Measurements from ENCODE around the gene ERI3.
A peak's percentile ranks its signal among the peaks of the same experiment; 100 is the strongest.

ERI3 gene

DNA sequence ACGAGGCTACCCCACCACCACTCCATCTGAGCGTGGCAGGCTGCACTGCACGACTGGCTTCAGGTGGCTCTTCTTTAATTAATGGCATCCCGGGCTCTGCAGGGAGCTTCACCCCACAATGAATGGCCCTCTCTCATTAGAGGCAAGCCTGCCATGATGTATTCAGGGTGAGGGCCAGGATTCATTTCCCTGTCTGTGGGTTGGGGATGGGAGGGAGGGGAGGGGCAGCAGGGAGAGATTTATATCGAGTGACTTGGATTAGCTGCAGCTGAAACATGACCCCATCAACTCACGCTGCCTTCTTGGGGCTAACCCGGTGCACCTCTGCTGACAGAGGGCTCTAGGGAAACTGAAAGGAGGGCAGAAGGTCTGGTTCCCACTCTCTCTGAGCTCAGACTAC lies 54.2 kb downstream of the ERI3 start:
- TF ChIP-seq CTCF (IDR thresholded peaks at IDR 0.05; ENCODE audit: insufficient read depth, low read length, missing control alignments), result no peak
- ChIA-PET CTCF (interaction anchor here (0.5 to 11.3 kb wide), 6 partner anchors 11 to 83 kb away, joined by 3 to 101 read pairs (median 7); no protein-coding TSS in a partner anchor), POLR2A (no interaction called here)
- DNase-seq (ENCODE audit: low read depth, low spot score), result no peak
- no peak overlapping the region for H3K4me3 ChIP-seq (ENCODE audit: low read depth, low read length)

- POLR2A ChIA-PET, result no interaction called here
- TF ChIP-seq CTCF (IDR thresholded peaks at IDR 0.05; ENCODE audit: insufficient read depth, low read length, missing control alignments), result no peak
- CTCF ChIA-PET, result interaction anchor here (0.8 to 11.3 kb wide), 5 partner anchors 9 to 85 kb away, joined by 3 to 101 read pairs (median 4); partner anchors contain the start of gene DMAP1
These were observed 57.2 kb downstream of the ERI3 start for GRCh38 chr1:44297695-44298400.

DNA sequence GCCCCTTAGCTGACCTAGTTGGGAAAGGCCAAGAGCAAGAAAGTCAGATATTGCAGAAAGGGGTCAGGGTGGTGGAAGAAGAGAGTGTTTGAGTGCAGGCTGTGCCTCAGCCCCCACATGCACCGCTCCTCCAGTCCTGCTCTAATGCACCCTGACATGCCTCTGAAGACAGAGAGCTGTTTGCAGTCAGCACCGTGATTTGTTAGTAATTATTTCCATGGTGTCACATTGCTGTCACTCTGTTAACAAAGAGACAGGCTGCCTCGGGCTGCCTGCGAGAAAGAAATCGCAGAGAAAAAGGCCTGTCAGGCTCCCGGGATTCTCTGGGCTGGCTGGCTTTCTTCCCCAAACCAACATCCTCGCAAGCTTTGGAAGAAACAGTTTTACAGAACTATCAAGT lies 58.3 kb downstream of the ERI3 start:
- ChIA-PET CTCF (interaction anchor here (1.2 to 11.3 kb wide), 6 partner anchors 11 to 291 kb away, joined by 3 to 101 read pairs (median 8); partner anchors contain the start of gene DMAP1), POLR2A (no interaction called here)
- no peak for DNase-seq (ENCODE audit: low read depth, low spot score)
- no peak for TF ChIP-seq CTCF (IDR thresholded peaks at IDR 0.05; ENCODE audit: insufficient read depth, low read length, missing control alignments)
- no peak overlapping the region for H3K4me3 ChIP-seq (ENCODE audit: low read depth, low read length)

More at GRCh38 chr1:44297695-44298400, 57.2 kb downstream of the ERI3 start:
- DNase-seq (ENCODE audit: low read depth, low spot score), result no peak
- H3K4me3 ChIP-seq (ENCODE audit: low read depth, low read length), result no peak overlapping the region

DNA sequence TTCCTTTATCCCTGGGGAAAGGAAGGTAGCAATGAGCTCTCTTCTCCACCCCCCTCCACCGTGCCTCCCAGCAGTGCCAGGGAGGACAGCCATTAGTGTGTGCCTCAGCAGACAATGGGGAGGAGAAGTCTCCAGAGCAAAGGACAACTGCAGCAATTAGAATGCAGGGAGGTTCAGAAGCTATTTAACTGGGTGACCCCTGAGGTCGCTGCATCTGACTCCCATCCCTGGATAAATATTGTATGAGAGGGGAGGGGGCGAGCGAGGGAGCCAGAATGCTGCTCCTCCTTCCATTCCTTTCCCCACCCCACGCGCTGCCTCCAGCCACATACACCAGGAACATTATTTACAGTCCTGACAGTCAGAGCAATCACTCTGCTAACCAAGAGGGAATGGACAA lies 59.0 kb downstream of the ERI3 start:
- no peak for TF ChIP-seq CTCF (IDR thresholded peaks at IDR 0.05; ENCODE audit: insufficient read depth, low read length, missing control alignments)
- CTCF ChIA-PET, result interaction anchor here (0.6 to 11.3 kb wide), 11 partner anchors 8 to 291 kb away, joined by 3 to 101 read pairs (median 8); no protein-coding TSS in a partner anchor
- POLR2A ChIA-PET, result no interaction called here
- no peak for DNase-seq (ENCODE audit: low read depth, low spot score)
- H3K4me3 ChIP-seq (ENCODE audit: low read depth, low read length), result no peak overlapping the region

DNA sequence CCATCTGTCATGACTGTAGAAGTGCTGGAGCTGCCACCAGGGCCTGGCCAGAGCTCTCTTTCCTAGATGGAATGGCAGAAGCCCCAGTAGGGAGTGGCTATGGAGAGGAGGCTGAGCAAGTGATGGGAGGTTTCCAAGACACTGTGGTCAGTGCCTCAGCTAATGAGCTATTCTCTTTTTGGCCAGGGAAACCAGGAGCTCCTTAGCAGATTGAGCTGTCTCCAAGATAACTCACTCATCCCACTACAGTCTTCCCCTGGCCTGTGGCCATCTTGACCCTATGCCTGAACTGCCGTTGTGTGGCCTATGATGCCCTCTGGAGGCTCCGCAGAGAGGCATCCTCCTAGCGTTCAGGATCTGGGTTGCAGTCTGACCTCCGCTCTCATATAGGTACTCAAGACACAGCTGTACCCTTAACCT lies 60.5 kb downstream of the ERI3 start:
- CTCF ChIA-PET, result interaction anchor here (0.6 to 11.3 kb wide), 13 partner anchors 8 to 289 kb away, joined by 3 to 101 read pairs (median 4); no protein-coding TSS in a partner anchor
- POLR2A ChIA-PET, result interaction anchor here (0.9 kb wide), 1 partner anchor 32 kb away, joined by 3 read pairs; no protein-coding TSS in a partner anchor
- peak; percentile 51 for TF ChIP-seq CTCF (IDR thresholded peaks at IDR 0.05; ENCODE audit: insufficient read depth, low read length, missing control alignments)

GRCh38 chr1:44293761-44294315 lies 61.2 kb downstream of the ERI3 start:
- DNase-seq (ENCODE audit: low read depth, low spot score), result no peak
- no peak overlapping the region for H3K4me3 ChIP-seq (ENCODE audit: low read depth, low read length)
- TF ChIP-seq CTCF (IDR thresholded peaks at IDR 0.05; ENCODE audit: insufficient read depth, low read length, missing control alignments), result no peak
- ChIA-PET CTCF (interaction anchor here (0.6 to 11.3 kb wide), 11 partner anchors 10 to 288 kb away, joined by 3 to 101 read pairs (median 4); no protein-coding TSS in a partner anchor), POLR2A (interaction anchor here (0.9 kb wide), 1 partner anchor 32 kb away, joined by 3 read pairs; no protein-coding TSS in a partner anchor)

More for the DNA sequence above, 60.5 kb downstream of the ERI3 start:
- DNase-seq (ENCODE audit: low read depth, low spot score), result peak; percentile 38
- no peak overlapping the region for H3K4me3 ChIP-seq (ENCODE audit: low read depth, low read length)
